ENCODE data around the gene GTF2A1.

GTF2A1 gene

GRCh38 chr14:81161749-81162148 is 59.0 kb downstream of the GTF2A1 start:
- Histone ChIP-seq H3K4me1 (ENCODE audit: control insufficient read depth in 1 of 2, insufficient read depth in 2 of 2, low read length in 2 of 2) (no peaks in the 10 kb centered on the region), H3K9me3 (ENCODE audit: control insufficient read depth in 1 of 2, low read length in 2 of 2) (no peaks in the 10 kb centered on the region), H3K27me3 (ENCODE audit: low read depth, low read length) (no peaks in the 10 kb centered on the region), H3K27ac (ENCODE audit: low read length) (no peak overlapping the region), H3K4me3 (ENCODE audit: low read depth in 1 of 2, low read length in 2 of 2) (no peak overlapping the region), H3K36me3 (ENCODE audit: control insufficient read depth in 1 of 2, insufficient read depth in 2 of 2, low read length in 2 of 2) (no peaks in the 10 kb centered on the region)

DNA sequence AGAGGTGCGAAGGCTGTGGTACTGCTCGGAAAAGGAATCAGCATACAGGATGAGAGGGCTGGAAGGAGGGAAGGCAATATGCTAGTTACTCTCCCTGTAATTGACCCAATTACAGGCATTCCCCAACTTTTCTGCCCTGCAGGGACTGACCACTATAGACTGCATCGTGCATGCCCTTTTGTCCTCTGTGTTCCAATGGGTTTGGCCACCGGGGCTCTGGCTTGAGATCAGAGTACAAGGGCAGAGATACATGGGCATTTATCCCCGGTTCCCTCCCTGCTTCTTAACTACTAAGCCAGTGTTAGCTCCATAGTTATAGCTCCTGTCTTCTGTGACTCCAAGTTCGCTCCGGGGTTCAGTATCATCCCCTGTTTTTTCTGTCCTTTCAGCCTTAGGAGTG is 59.7 kb downstream of the GTF2A1 start:
- no peaks in the 10 kb centered on the region for H3K4me1 ChIP-seq (ENCODE audit: control insufficient read depth in 1 of 2, insufficient read depth in 2 of 2, low read length in 2 of 2)
- H3K27ac ChIP-seq (ENCODE audit: low read length): no peak overlapping the region
- H3K9me3 ChIP-seq (ENCODE audit: control insufficient read depth in 1 of 2, low read length in 2 of 2): no peaks in the 10 kb centered on the region
- H3K4me3 ChIP-seq (ENCODE audit: low read depth in 1 of 2, low read length in 2 of 2): no peak overlapping the region
- H3K36me3 ChIP-seq (ENCODE audit: control insufficient read depth in 1 of 2, insufficient read depth in 2 of 2, low read length in 2 of 2): no peaks in the 10 kb centered on the region
- no peaks in the 10 kb centered on the region for H3K27me3 ChIP-seq (ENCODE audit: low read depth, low read length)

DNA sequence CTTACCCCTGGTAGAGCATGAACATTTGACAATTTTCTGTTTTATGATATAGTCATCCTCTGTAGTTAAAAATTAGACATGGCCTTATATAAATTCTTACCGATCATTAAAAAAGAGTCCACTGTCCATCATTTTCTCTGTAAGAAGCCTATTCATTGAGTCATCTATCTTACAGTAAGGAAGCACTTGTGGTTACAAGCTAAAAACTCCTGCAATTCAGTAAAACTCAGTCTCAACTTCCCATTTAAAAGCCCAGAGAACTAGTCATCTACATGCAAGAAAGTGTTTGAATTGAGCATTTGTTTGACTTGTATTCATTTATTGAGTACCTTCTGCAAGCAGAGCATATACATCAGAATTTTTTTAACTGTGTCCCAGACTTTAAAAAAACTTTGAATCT is 63.3 kb downstream of the GTF2A1 start:
- Histone ChIP-seq H3K4me3 (ENCODE audit: low read depth in 1 of 2, low read length in 2 of 2) (no peak overlapping the region), H3K4me1 (ENCODE audit: control insufficient read depth in 1 of 2, insufficient read depth in 2 of 2, low read length in 2 of 2) (no peaks in the 10 kb centered on the region), H3K27me3 (ENCODE audit: low read depth, low read length) (no peaks in the 10 kb centered on the region), H3K27ac (ENCODE audit: low read length) (no peak overlapping the region), H3K36me3 (ENCODE audit: control insufficient read depth in 1 of 2, insufficient read depth in 2 of 2, low read length in 2 of 2) (no peaks in the 10 kb centered on the region), H3K9me3 (ENCODE audit: control insufficient read depth in 1 of 2, low read length in 2 of 2) (no peaks in the 10 kb centered on the region)

DNA sequence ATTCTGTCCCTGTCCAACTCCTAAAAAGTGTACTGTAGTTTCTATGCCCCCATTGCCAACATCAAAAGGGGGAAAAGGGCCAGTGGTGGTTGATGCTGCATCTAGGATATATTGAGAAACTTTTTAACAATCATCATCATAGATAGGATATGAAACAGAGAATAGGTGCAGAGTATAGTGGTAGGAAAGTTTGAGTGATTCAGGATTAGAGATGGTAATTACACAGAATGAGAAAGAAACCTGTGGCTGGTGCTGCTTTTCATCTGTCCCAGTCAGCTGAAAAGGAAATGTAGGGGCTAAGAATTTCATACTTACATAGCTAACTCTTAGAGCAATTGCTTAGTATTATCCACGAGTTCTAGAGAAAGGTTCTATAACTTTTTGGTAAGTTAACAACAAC is 67.6 kb downstream of the GTF2A1 start:
- Histone ChIP-seq H3K4me3 (ENCODE audit: low read depth in 1 of 2, low read length in 2 of 2) (no peak overlapping the region), H3K27me3 (ENCODE audit: low read depth, low read length) (no peaks in the 10 kb centered on the region), H3K27ac (ENCODE audit: low read length) (no peak overlapping the region), H3K4me1 (ENCODE audit: control insufficient read depth in 1 of 2, insufficient read depth in 2 of 2, low read length in 2 of 2) (no peaks in the 10 kb centered on the region), H3K9me3 (ENCODE audit: control insufficient read depth in 1 of 2, low read length in 2 of 2) (no peaks in the 10 kb centered on the region), H3K36me3 (ENCODE audit: control insufficient read depth in 1 of 2, insufficient read depth in 2 of 2, low read length in 2 of 2) (no peaks in the 10 kb centered on the region)

DNA sequence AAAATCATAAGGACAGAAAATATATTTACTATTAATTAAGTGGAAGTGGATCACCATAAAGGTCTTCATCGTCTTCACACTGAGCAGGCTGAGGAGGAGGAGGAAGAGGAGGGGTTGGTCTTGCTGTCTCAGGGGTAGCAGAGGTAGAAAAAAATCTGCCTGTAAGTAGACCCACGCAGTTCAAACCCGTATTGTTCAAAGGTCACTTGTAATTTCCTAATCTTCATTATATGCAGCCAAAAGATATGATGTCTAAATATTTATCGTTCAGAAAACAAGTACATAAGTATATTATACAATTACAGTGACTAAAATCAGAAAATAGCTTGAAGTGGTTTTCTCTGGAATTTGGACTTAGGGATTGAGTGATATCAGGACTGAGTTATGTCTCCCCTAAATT is 72.1 kb downstream of the GTF2A1 start:
- Histone ChIP-seq H3K36me3 (ENCODE audit: control insufficient read depth in 1 of 2, insufficient read depth in 2 of 2, low read length in 2 of 2) (no peaks in the 10 kb centered on the region), H3K9me3 (ENCODE audit: control insufficient read depth in 1 of 2, low read length in 2 of 2) (no peaks in the 10 kb centered on the region), H3K4me1 (ENCODE audit: control insufficient read depth in 1 of 2, insufficient read depth in 2 of 2, low read length in 2 of 2) (peaks cover 0 to 6% of the 10 kb centered on the region in 2 donors), H3K4me3 (ENCODE audit: low read depth in 1 of 2, low read length in 2 of 2) (no peak overlapping the region), H3K27me3 (ENCODE audit: low read depth, low read length) (no peaks in the 10 kb centered on the region), H3K27ac (ENCODE audit: low read length) (no peak overlapping the region)

DNA sequence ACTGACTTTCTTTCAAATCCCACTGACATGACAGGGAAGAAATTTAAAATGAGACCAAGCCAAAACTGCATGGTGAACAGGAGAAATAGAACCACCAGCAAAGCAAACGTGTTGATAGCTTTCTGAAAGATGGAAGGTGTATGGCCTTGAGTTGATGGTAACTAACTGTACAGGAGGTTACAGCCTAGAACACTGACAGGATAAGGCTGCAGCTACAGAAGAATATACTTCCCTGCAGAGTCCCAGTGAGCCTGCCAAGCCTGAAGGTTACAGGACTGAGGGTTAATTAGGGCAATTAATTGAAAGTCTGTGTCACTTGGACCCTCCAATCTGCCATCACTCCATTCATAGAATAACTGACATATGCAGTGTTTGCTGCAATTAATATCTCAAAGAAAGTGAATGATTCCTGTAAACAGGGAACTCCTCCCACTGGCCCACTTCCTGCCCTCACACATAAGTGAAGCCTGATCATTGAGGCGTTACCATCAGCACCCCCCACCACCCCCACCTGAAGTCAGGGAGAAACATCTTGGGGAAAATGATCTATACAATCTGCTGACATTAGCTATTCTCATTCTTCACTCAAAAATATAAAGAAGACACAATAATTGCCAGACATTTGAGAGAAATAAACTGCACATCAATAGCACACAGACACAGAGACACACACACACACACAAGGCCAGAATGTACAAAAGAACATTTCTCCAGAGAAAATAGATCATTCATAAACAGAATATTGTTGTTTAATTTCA is 73.4 kb downstream of the GTF2A1 start:
- no peaks in the 10 kb centered on the region for H3K9me3 ChIP-seq (ENCODE audit: control insufficient read depth in 1 of 2, low read length in 2 of 2)
- H3K4me1 ChIP-seq (ENCODE audit: control insufficient read depth in 1 of 2, insufficient read depth in 2 of 2, low read length in 2 of 2): peaks cover 0 to 6% of the 10 kb centered on the region in 2 donors
- H3K36me3 ChIP-seq (ENCODE audit: control insufficient read depth in 1 of 2, insufficient read depth in 2 of 2, low read length in 2 of 2): no peaks in the 10 kb centered on the region
- no peaks in the 10 kb centered on the region for H3K27me3 ChIP-seq (ENCODE audit: low read depth, low read length)
- no peak overlapping the region for H3K4me3 ChIP-seq (ENCODE audit: low read depth in 1 of 2, low read length in 2 of 2)
- H3K27ac ChIP-seq (ENCODE audit: low read length): no peak overlapping the region

DNA sequence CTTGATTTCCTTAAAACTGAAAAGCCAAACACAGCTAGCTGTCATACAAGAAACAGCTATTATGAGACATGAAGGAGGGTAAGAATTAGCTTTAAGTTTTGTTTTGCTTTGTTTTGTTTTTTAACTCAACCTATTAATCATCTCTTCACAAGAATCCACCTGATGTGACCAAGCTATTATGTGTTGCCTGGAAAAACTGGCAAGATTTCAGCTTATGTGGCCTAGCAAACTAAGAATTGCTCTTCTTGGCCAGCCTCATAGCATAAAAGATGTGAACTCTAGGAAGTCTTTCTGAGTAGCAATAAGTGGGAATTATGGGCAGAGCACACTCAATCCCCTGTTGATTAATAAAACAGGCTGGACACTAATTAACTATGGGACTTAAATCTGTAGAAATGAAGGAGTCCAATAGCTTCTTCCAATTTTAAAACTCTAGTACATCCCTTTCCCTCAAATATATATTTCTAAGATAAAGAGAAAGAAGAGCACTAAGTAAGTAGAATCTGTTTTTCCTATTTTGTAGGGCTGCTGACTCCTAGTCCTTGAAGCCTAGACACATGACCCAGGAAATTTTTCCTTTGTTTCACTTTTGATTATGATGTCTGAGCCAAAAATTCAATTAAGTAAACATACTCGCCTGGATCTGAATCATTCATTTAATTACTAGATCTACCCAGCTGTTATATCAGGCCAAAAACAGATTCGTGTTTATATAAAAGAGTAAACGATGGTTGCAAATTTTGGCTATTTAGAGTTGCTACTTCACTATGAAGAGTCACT is 75.7 kb downstream of the GTF2A1 start:
- Histone ChIP-seq H3K4me1 (ENCODE audit: control insufficient read depth in 1 of 2, insufficient read depth in 2 of 2, low read length in 2 of 2) (peaks cover 0 to 6% of the 10 kb centered on the region in 2 donors), H3K27me3 (ENCODE audit: low read depth, low read length) (no peaks in the 10 kb centered on the region), H3K4me3 (ENCODE audit: low read depth in 1 of 2, low read length in 2 of 2) (no peak overlapping the region), H3K9me3 (ENCODE audit: control insufficient read depth in 1 of 2, low read length in 2 of 2) (no peaks in the 10 kb centered on the region), H3K27ac (ENCODE audit: low read length) (no peak overlapping the region), H3K36me3 (ENCODE audit: control insufficient read depth in 1 of 2, insufficient read depth in 2 of 2, low read length in 2 of 2) (no peaks in the 10 kb centered on the region)

DNA sequence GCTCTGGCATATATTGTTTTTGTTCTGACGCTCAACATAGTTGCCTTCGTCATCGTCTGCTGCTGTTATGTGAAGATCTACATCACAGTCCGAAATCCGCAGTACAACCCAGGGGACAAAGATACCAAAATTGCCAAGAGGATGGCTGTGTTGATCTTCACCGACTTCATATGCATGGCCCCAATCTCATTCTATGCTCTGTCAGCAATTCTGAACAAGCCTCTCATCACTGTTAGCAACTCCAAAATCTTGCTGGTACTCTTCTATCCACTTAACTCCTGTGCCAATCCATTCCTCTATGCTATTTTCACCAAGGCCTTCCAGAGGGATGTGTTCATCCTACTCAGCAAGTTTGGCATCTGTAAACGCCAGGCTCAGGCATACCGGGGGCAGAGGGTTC is 77.0 kb downstream of the GTF2A1 start:
- Histone ChIP-seq H3K9me3 (ENCODE audit: control insufficient read depth in 1 of 2, low read length in 2 of 2) (no peaks in the 10 kb centered on the region), H3K4me1 (ENCODE audit: control insufficient read depth in 1 of 2, insufficient read depth in 2 of 2, low read length in 2 of 2) (peaks cover 0 to 6% of the 10 kb centered on the region in 2 donors), H3K4me3 (ENCODE audit: low read depth in 1 of 2, low read length in 2 of 2) (no peak overlapping the region), H3K27me3 (ENCODE audit: low read depth, low read length) (no peaks in the 10 kb centered on the region), H3K36me3 (ENCODE audit: control insufficient read depth in 1 of 2, insufficient read depth in 2 of 2, low read length in 2 of 2) (no peaks in the 10 kb centered on the region), H3K27ac (ENCODE audit: low read length) (no peak overlapping the region)

- H3K36me3 ChIP-seq (ENCODE audit: control insufficient read depth in 1 of 2, insufficient read depth in 2 of 2, low read length in 2 of 2): no peaks in the 10 kb centered on the region
- H3K27ac ChIP-seq (ENCODE audit: low read length): no peak overlapping the region
- H3K4me1 ChIP-seq (ENCODE audit: control insufficient read depth in 1 of 2, insufficient read depth in 2 of 2, low read length in 2 of 2): peaks cover 0 to 6% of the 10 kb centered on the region in 2 donors
Measured at GRCh38 chr14:81141426-81141825, 79.3 kb downstream of the GTF2A1 start.

GRCh38 chr14:81138429-81138828 is 82.3 kb downstream of the GTF2A1 start:
- H3K4me3 ChIP-seq (ENCODE audit: low read depth in 1 of 2, low read length in 2 of 2): no peak overlapping the region
- H3K4me1 ChIP-seq (ENCODE audit: control insufficient read depth in 1 of 2, insufficient read depth in 2 of 2, low read length in 2 of 2): no peaks in the 10 kb centered on the region
- no peaks in the 10 kb centered on the region for H3K9me3 ChIP-seq (ENCODE audit: control insufficient read depth in 1 of 2, low read length in 2 of 2)
- H3K27me3 ChIP-seq (ENCODE audit: low read depth, low read length): no peaks in the 10 kb centered on the region
- no peak overlapping the region for H3K27ac ChIP-seq (ENCODE audit: low read length)
- no peaks in the 10 kb centered on the region for H3K36me3 ChIP-seq (ENCODE audit: control insufficient read depth in 1 of 2, insufficient read depth in 2 of 2, low read length in 2 of 2)

More at GRCh38 chr14:81141426-81141825, 79.3 kb downstream of the GTF2A1 start:
- H3K27me3 ChIP-seq (ENCODE audit: low read depth, low read length): no peaks in the 10 kb centered on the region
- H3K4me3 ChIP-seq (ENCODE audit: low read depth in 1 of 2, low read length in 2 of 2): no peak overlapping the region
- no peaks in the 10 kb centered on the region for H3K9me3 ChIP-seq (ENCODE audit: control insufficient read depth in 1 of 2, low read length in 2 of 2)

- H3K4me1 ChIP-seq (ENCODE audit: control insufficient read depth in 1 of 2, insufficient read depth in 2 of 2, low read length in 2 of 2): no peaks in the 10 kb centered on the region
- H3K4me3 ChIP-seq (ENCODE audit: low read depth in 1 of 2, low read length in 2 of 2): no peak overlapping the region
- no peak overlapping the region for H3K27ac ChIP-seq (ENCODE audit: low read length)
- no peaks in the 10 kb centered on the region for H3K9me3 ChIP-seq (ENCODE audit: control insufficient read depth in 1 of 2, low read length in 2 of 2)
- H3K27me3 ChIP-seq (ENCODE audit: low read depth, low read length): no peaks in the 10 kb centered on the region
- no peaks in the 10 kb centered on the region for H3K36me3 ChIP-seq (ENCODE audit: control insufficient read depth in 1 of 2, insufficient read depth in 2 of 2, low read length in 2 of 2)
Measured at GRCh38 chr14:81137316-81137715, 83.4 kb downstream of the GTF2A1 start.
